Hematopoietic multipotent progenitor cell treated with erythropoietin and hydrocortisone succinate and interleukin-3 and kit ligand, for 8 days (in vitro differentiated cells): ENCODE results near the gene CEP104.

Experiments
- DNase-seq: peaks from one replicate; pipeline ENCODE4 v3.0.0-alpha.2; 2015

Gene CEP104

GRCh38 chr1:3790952-3791351 is 66.1 kb downstream of the CEP104 start:
- no peak for DNase-seq

- no peak for DNase-seq
Measured at GRCh38 chr1:3790500-3790923, 66.5 kb downstream of the CEP104 start.

GRCh38 chr1:3789421-3790300 is 67.3 kb downstream of the CEP104 start:
- no peak for DNase-seq

GRCh38 chr1:3788756-3789420 is 68.1 kb downstream of the CEP104 start:
- DNase-seq, result no peak

- DNase-seq, result no peak
Measured at GRCh38 chr1:3787745-3788605, 69.0 kb downstream of the CEP104 start.

- no peak for DNase-seq
Measured at GRCh38 chr1:3787349-3787715, 69.7 kb downstream of the CEP104 start.

GRCh38 chr1:3786468-3787348 is 70.3 kb downstream of the CEP104 start:
- DNase-seq, result no peak

- peak; percentile 49 for DNase-seq
Measured at GRCh38 chr1:3785456-3786157, 71.4 kb downstream of the CEP104 start.

GRCh38 chr1:3785045-3785444 is 72.0 kb downstream of the CEP104 start:
- no peak for DNase-seq

- DNase-seq, result no peak
Measured at GRCh38 chr1:3783651-3784474, 73.1 kb downstream of the CEP104 start.

DNA sequence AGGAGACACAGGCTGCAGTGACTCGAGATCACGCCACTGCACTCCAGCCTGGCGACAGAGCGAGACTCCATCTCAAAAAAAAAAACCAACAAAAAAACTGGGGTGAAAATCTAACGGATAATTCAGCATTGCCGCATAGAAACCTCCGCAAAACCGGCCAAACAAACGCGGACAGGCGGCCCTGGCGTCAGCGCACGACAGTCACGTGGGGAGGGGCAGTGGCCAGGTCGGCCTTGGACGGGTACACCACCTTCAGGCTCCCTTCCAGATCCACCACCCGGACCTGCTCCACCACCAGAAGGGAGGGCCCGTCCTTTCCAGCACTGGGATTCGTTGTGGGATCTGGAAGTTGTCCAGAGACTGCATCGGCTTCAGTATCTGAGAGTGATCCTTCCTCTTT is 76.1 kb downstream of the CEP104 start:
- DNase-seq, result no peak

DNA sequence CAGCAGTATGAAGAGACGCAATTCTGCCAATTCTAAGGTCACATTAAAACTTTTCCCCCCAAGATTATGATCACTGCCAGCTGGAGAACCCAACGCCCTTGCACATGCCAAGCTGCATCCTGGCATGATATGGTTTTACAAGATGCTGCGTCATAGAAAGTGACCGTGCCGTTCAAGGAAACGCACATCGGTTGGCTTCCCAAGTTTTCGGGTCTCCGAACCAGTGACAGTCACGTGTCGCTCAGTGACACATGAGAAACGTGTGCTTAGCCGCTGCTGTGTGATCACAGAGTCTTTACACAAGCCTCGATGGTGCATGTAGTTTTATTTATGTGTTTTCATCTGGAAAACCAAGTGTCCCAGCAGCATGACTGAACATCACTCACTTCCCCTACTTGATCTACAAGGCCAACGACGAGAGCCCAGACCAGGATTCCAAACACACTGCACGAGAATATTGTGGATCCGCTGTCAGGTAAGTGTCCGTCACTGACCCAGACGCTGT is 77.0 kb downstream of the CEP104 start:
- DNase-seq, result peak; percentile 27

DNA sequence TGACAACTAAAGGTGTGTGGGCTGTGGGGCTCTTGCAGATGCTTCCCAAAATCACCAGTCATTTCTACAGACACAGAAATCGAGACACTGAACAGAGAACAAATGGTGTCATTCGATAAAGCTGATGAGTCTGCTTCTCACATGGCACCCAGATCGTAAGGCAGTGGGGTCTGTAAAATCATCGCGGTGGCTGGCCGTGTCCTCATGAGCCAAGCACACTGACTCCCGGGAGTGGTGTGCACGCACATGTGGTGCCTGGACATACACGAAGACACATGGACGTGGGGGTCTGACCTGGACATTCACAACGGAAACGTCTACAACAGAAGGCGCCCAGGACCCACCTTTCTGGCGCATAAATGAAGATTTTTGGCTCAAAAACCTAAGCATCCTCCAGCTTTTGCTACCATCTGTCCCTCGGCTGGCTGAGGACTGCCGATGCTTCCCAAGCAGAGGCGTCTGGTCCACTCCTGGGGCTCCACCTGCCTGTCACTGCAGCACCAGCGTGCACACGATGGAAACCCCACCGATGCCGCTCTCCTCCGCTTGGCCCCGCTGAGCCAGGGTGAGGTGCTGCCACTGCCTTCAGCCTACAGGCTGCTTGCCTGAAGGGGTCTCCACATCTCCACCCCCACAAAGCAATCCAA is 77.6 kb downstream of the CEP104 start:
- peak; percentile 34 for DNase-seq

DNA sequence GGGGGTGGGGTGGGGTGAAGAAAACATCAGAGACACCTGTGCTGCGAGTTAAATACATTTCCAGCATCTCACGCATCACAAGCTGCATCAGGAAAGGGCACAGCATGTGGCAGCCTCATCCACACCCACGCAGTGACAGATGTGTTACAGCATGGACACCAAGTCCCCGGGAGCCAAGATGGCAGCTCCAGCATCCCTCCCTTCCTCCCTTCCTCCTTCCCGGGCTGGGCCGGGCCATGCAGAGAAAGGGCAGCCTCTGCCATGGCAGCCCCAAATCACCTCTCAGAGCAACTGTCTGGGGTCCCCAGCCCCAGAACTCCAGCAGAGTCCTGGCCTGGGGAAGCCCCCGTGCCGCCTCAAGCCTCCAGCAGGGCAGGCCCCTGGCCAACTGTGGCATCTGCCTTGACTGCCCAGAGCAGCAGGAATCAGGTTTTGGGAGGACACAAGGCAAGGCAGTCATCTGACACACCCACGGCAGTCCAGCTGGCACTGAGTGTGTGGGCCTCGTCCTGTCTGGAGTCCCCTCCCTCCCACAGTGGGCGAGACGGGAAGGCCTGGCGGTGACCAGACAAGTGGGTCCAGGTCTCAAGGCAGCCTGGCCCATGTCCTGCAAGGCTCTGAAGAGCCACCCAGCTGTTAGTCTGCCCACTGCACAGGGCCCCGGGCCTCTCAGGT is 78.3 kb downstream of the CEP104 start:
- peak; percentile 40 for DNase-seq

GRCh38 chr1:3777647-3778589 is 79.1 kb downstream of the CEP104 start:
- peak; percentile 24 for DNase-seq

- DNase-seq, result peak; percentile 34
Measured at GRCh38 chr1:3777078-3777547, 79.9 kb downstream of the CEP104 start.

DNA sequence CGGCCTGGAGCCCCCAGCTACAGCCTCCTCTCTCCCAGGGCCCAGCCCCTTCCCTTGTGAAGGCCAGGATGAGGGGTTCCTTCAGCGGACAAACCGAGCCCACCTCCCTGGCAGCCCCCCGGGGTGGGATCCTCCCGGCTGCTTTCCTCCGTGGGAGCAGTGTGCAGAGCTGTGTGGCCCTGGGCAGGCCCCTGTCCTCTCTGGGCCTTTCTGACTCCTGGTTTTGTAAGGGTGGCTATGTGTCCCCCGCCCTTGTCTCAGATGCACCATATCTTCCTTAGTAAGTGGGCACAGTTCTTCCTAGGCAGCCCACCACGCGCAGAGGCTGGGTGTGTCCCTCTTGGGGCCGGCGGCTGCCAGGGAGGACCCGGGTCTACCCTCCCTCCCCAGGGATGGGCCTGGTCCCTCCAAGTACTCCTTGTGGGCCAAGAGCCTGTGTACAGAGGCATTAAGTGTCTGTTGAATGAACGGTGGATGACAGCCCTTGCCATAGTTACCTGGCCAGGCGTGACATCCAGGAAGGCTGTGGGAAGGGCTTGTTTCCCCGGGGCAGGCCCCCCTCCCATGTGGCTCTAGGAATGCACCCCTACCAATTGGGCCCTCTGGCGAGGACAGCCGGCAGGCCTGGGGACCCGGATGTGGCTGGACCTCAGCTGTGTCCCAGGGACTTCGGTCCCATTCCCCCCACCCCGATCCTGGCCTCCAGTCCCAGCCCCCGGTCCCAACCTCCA is 80.6 kb downstream of the CEP104 start:
- peak; percentile 61 for DNase-seq
